ENCODE results near the gene HIGD1B.

HIGD1B gene

GRCh38 chr17:44864831-44865230, 17.1 kb downstream of the HIGD1B start:
- DNase-seq (ENCODE audit: extremely low read depth, low read depth): no peak
- no peak for TF ChIP-seq CTCF (IDR thresholded peaks at IDR 0.05; ENCODE audit: low read depth, low read length, missing control alignments)

GRCh38 chr17:44865231-44865660, 17.6 kb downstream of the HIGD1B start:
- peak; percentile 64 for DNase-seq (ENCODE audit: extremely low read depth, low read depth)
- no peak overlapping the region for H3K4me3 ChIP-seq (replicated peaks; ENCODE audit: low read depth, low read length)
- TF ChIP-seq CTCF (IDR thresholded peaks at IDR 0.05; ENCODE audit: low read depth, low read length, missing control alignments): peak; percentile 91

More at GRCh38 chr17:44864831-44865230, 17.1 kb downstream of the HIGD1B start:
- H3K4me3 ChIP-seq (replicated peaks; ENCODE audit: low read depth, low read length): no peak overlapping the region

GRCh38 chr17:44865931-44866330, 18.2 kb downstream of the HIGD1B start:
- no peak overlapping the region for H3K4me3 ChIP-seq (replicated peaks; ENCODE audit: low read depth, low read length)
- DNase-seq (ENCODE audit: extremely low read depth, low read depth): peak; percentile 40
- no peak for TF ChIP-seq CTCF (IDR thresholded peaks at IDR 0.05; ENCODE audit: low read depth, low read length, missing control alignments)

GRCh38 chr17:44867841-44868240, 20.2 kb downstream of the HIGD1B start:
- no peak for TF ChIP-seq CTCF (IDR thresholded peaks at IDR 0.05; ENCODE audit: low read depth, low read length, missing control alignments)
- no peak overlapping the region for H3K4me3 ChIP-seq (replicated peaks; ENCODE audit: low read depth, low read length)
- no peak for DNase-seq (ENCODE audit: extremely low read depth, low read depth)

- TF ChIP-seq CTCF (IDR thresholded peaks at IDR 0.05; ENCODE audit: low read depth, low read length, missing control alignments): no peak
- H3K4me3 ChIP-seq (replicated peaks; ENCODE audit: low read depth, low read length): no peak overlapping the region
- no peak for DNase-seq (ENCODE audit: extremely low read depth, low read depth)
Observed at GRCh38 chr17:44871556-44871955, 23.9 kb downstream of the HIGD1B start.

GRCh38 chr17:44872131-44872768, 24.6 kb downstream of the HIGD1B start:
- no peak for DNase-seq (ENCODE audit: extremely low read depth, low read depth)
- no peak for TF ChIP-seq CTCF (IDR thresholded peaks at IDR 0.05; ENCODE audit: low read depth, low read length, missing control alignments)
- no peak overlapping the region for H3K4me3 ChIP-seq (replicated peaks; ENCODE audit: low read depth, low read length)

- H3K4me3 ChIP-seq (replicated peaks; ENCODE audit: low read depth, low read length): no peak overlapping the region
- no peak for DNase-seq (ENCODE audit: extremely low read depth, low read depth)
- no peak for TF ChIP-seq CTCF (IDR thresholded peaks at IDR 0.05; ENCODE audit: low read depth, low read length, missing control alignments)
Observed at GRCh38 chr17:44875761-44876160, 28.1 kb downstream of the HIGD1B start.

Data from HFF-Myc (cell line).